HFFc6 (cell line): ENCODE data around the gene CASP8. TPM values are rescaled to one million over a fixed set of nuclear protein-coding genes. Genes with fewer than 3 reads are reported as not detected.
"Not testable (repeated sequence)": the region's sequence is repeated elsewhere in the genome, so short reads cannot be mapped to it uniquely, and the experiment has no call there.

Source experiments
- DNase-seq: peaks from one replicate; pipeline ENCODE4 v3.0.0-alpha.2; 2018
- H3K27ac Mint-ChIP-seq: 2 replicates; pipeline ENCODE4 v1.8.0; 2020; ENCODE audit warnings: mild to moderate bottlenecking, mixed read lengths
- H3K27me3 Mint-ChIP-seq: 2 replicates; pipeline ENCODE4 v1.8.0; 2021; ENCODE audit warnings: mild to moderate bottlenecking, moderate library complexity, mixed read lengths; ENCODE audit not compliant: insufficient read depth
- H3K36me3 Mint-ChIP-seq: 2 replicates; pipeline ENCODE4 v1.8.0; 2021; ENCODE audit warnings: low read depth, mixed read lengths
- H3K4me1 Mint-ChIP-seq: 2 replicates; pipeline ENCODE4 v1.8.0; 2020; ENCODE audit warnings: low read depth, mixed read lengths
- H3K4me3 Mint-ChIP-seq: 2 replicates; pipeline ENCODE4 v1.8.0; 2020; ENCODE audit warnings: mild to moderate bottlenecking, moderate library complexity, mixed read lengths
- H3K9me3 Mint-ChIP-seq: 2 replicates; pipeline ENCODE4 v1.8.0; 2020; ENCODE audit warnings: mild to moderate bottlenecking, mixed read lengths
- CTCF ChIP-seq: fragments of 200-600 bp; sonication (generic); IDR thresholded peaks from 2 replicates; pipeline ENCODE4 v1.5.0; 2021; ENCODE audit warnings: antibody characterized with exemption, mild to moderate bottlenecking
- total RNA-seq, 6 experiments: library from RNA; stranded (reverse); fragmentation: NEBNext Ultra II Directional; extraction: Animal tissue kit (Norgen Biotek cat#: 25700); gene quantifications; 2 replicates in 1 of 6; 3 replicates in 5 of 6; pipeline ENCODE4 v1.2.3, GENCODE V29; 2021

The CASP8 gene
- total RNA-seq, 6 experiments from 2014 or later = 10.4 to 15.4 (median 14.4) TPM

- Mint-ChIP-seq H3K27me3 (no peaks in the 10 kb centered on the region; the same call in 1 of the 2 replicates), H3K4me3 (no peak overlapping the region), H3K27ac (no peak overlapping the region), H3K4me1 (peaks cover 18% of the 10 kb centered on the region), H3K9me3 (no peaks in the 10 kb centered on the region), H3K36me3 (no peaks in the 10 kb centered on the region)
- DNase-seq = no peak
- TF ChIP-seq CTCF = no peak
These were observed 22.7 kb upstream of the CASP8 start for GRCh38 chr2:201237486-201238123.

GRCh38 chr2:201239167-201239935 lies 21.0 kb upstream of the CASP8 start:
- H3K27me3 Mint-ChIP-seq, H3K27ac Mint-ChIP-seq, DNase-seq, H3K36me3 Mint-ChIP-seq, H3K4me3 Mint-ChIP-seq, H3K9me3 Mint-ChIP-seq: not testable (repeated sequence)
- peaks cover 17% of the 10 kb centered on the region for H3K4me1 Mint-ChIP-seq

- peaks cover 7% of the 10 kb centered on the region; the same call in 1 of the 2 replicates for H3K4me1 Mint-ChIP-seq
- no peak for TF ChIP-seq CTCF
- no peaks in the 10 kb centered on the region for H3K27me3 Mint-ChIP-seq
- no peak for DNase-seq
- H3K4me3 Mint-ChIP-seq = no peak overlapping the region
- H3K27ac Mint-ChIP-seq = no peak overlapping the region
- no peaks in the 10 kb centered on the region for H3K9me3 Mint-ChIP-seq
- H3K36me3 Mint-ChIP-seq = no peaks in the 10 kb centered on the region
These were observed 17.6 kb upstream of the CASP8 start for GRCh38 chr2:201242571-201243277.

GRCh38 chr2:201244829-201245228 lies 15.5 kb upstream of the CASP8 start:
- Mint-ChIP-seq H3K36me3 (no peaks in the 10 kb centered on the region), H3K9me3 (no peaks in the 10 kb centered on the region), H3K4me1 (peaks cover 1% of the 10 kb centered on the region; the same call in 1 of the 2 replicates), H3K27me3 (no peaks in the 10 kb centered on the region), H3K4me3 (no peak overlapping the region), H3K27ac (no peak overlapping the region)
- TF ChIP-seq CTCF = no peak
- DNase-seq = no peak

GRCh38 chr2:201246280-201246679 lies 14.1 kb upstream of the CASP8 start:
- Mint-ChIP-seq H3K27ac (no peak overlapping the region), H3K4me1 (no peaks in the 10 kb centered on the region), H3K9me3 (no peaks in the 10 kb centered on the region), H3K27me3 (no peaks in the 10 kb centered on the region; the same call in 1 of the 2 replicates), H3K36me3 (no peaks in the 10 kb centered on the region), H3K4me3 (no peak overlapping the region)
- no peak for DNase-seq
- TF ChIP-seq CTCF = no peak
